DOHH2 (cell line): ENCODE results near the gene GSK3A.

ENCODE experiments used
- H3F3A ChIP-seq: fragments of 200-600 bp; sonication (generic), shearing (Covaris generic); 2 replicates; pipeline ENCODE4 v1.6.0; 2016; ENCODE audit warnings: antibody characterized with exemption, mild to moderate bottlenecking; ENCODE audit not compliant: control insufficient read depth, insufficient read depth
- H3K27ac ChIP-seq: fragments of 200-600 bp; sonication (generic); 2 replicates; pipeline ENCODE4 v1.5.1; 2014; ENCODE audit warnings: low read depth, mild to moderate bottlenecking, low read length, moderate library complexity
- H3K27me3 ChIP-seq: fragments of 200-600 bp; sonication (generic); 2 replicates; pipeline ENCODE4 v1.6.1; 2014; ENCODE audit warnings: mild to moderate bottlenecking, low read length, mixed read lengths; ENCODE audit not compliant: control insufficient read depth
- H3K36me3 ChIP-seq: fragments of 200-600 bp; sonication (generic); 2 replicates; pipeline ENCODE4 v1.6.1; 2014; ENCODE audit warnings: mild to moderate bottlenecking, low read length, moderate library complexity, mixed read lengths; ENCODE audit not compliant: control insufficient read depth
- H3K4me1 ChIP-seq: fragments of 200-600 bp; sonication (generic); 2 replicates; pipeline ENCODE4 v1.6.1; 2014; ENCODE audit warnings: mild to moderate bottlenecking, low read length, mixed read lengths; ENCODE audit not compliant: control insufficient read depth
- H3K4me2 ChIP-seq: fragments of 200-600 bp; sonication (generic); 2 replicates; pipeline ENCODE4 v1.6.0; 2014; ENCODE audit warnings: mild to moderate bottlenecking, low read length, moderate library complexity
- H3K4me3 ChIP-seq: fragments of 200-600 bp; sonication (generic); 2 replicates; pipeline ENCODE4 v1.5.1; 2014; ENCODE audit warnings: mild to moderate bottlenecking, low read length, mixed read lengths
- H3K79me2 ChIP-seq: fragments of 200-600 bp; sonication (generic); 2 replicates; pipeline ENCODE4 v1.6.1; 2014; ENCODE audit warnings: mild to moderate bottlenecking, low read length, mixed read lengths; ENCODE audit not compliant: control insufficient read depth
- H3K9me2 ChIP-seq: fragments of 200-600 bp; sonication (generic); replicated peaks from 2 replicates; pipeline ENCODE4 v1.6.1; 2014; ENCODE audit warnings: mild to moderate bottlenecking, low read length, mixed read lengths; ENCODE audit not compliant: control insufficient read depth
- H3K9me3 ChIP-seq: fragments of 200-600 bp; sonication (generic); 2 replicates; pipeline ENCODE4 v1.6.1; 2014; ENCODE audit warnings: antibody characterized with exemption, low read length, mixed read lengths; ENCODE audit not compliant: control insufficient read depth, insufficient read depth
- H4K20me1 ChIP-seq: fragments of 200-600 bp; sonication (generic); 2 replicates; pipeline ENCODE4 v1.6.0; 2014; ENCODE audit warnings: low read depth, mild to moderate bottlenecking, antibody characterized with exemption, low read length, moderate library complexity; ENCODE audit not compliant: control insufficient read depth, insufficient read depth
- CTCF ChIP-seq: fragments of 200-600 bp; sonication (generic); IDR thresholded peaks from one replicate; pipeline ENCODE4 v1.5.1; 2014; ENCODE audit warnings: antibody characterized with exemption, mild to moderate bottlenecking, low read depth, low read length; ENCODE audit not compliant: poor library complexity, severe bottlenecking
- EZH2phosphoT487 ChIP-seq: fragments of 200-600 bp; sonication (generic); IDR thresholded peaks from 2 replicates; pipeline ENCODE4 v1.6.1; 2017; ENCODE audit warnings: borderline replicate concordance, mild to moderate bottlenecking, antibody characterized with exemption, low read length, moderate library complexity, mixed read lengths

The GSK3A gene

GRCh38 chr19:42282819-42283187 is 40.4 kb upstream of the GSK3A start:
- H3K9me3 ChIP-seq, result no peaks in the 10 kb centered on the region
- H3K27me3 ChIP-seq, result no peaks in the 10 kb centered on the region
- H3K9me2 ChIP-seq, result no peaks in the 10 kb centered on the region
- TF ChIP-seq CTCF (no peak), EZH2phosphoT487 (no peak)
- peaks cover 21% of the 10 kb centered on the region for H3K36me3 ChIP-seq
- peak overlapping the region; percentile 99 for H3K4me2 ChIP-seq
- H4K20me1 ChIP-seq, result 0 out of 2 replicates have a peak, but pooled peaks cover 3% of the 10 kb centered on the region
- peaks cover 38% of the 10 kb centered on the region for H3K79me2 ChIP-seq
- peak overlapping the region; percentile 89 for H3K27ac ChIP-seq
- peaks cover 61% of the 10 kb centered on the region for H3K4me1 ChIP-seq
- H3K4me3 ChIP-seq, result peak overlapping the region; percentile 78
- peaks cover 12% of the 10 kb centered on the region for H3F3A ChIP-seq

- Histone ChIP-seq H3K27ac (peak overlapping the region; percentile 89), H3F3A (peaks cover 12% of the 10 kb centered on the region), H3K4me3 (peak overlapping the region; percentile 78), H3K4me2 (peak overlapping the region; percentile 99), H3K4me1 (peaks cover 61% of the 10 kb centered on the region), H3K79me2 (peaks cover 38% of the 10 kb centered on the region), H3K9me3 (no peaks in the 10 kb centered on the region), H3K36me3 (peaks cover 13% of the 10 kb centered on the region), H3K27me3 (no peaks in the 10 kb centered on the region), H4K20me1 (0 out of 2 replicates have a peak, but pooled peaks cover 3% of the 10 kb centered on the region), H3K9me2 (no peaks in the 10 kb centered on the region)
- TF ChIP-seq EZH2phosphoT487 (no peak), CTCF (no peak)
These were observed 39.7 kb upstream of the GSK3A start for GRCh38 chr19:42281827-42282762.

GRCh38 chr19:42281146-42281826 is 38.9 kb upstream of the GSK3A start:
- Histone ChIP-seq H3K4me2 (peak overlapping the region; percentile 99), H3K79me2 (peaks cover 33% of the 10 kb centered on the region)
- no peak for TF ChIP-seq EZH2phosphoT487
- no peak for TF ChIP-seq CTCF

More at GRCh38 chr19:42281146-42281826, 38.9 kb upstream of the GSK3A start:
- Histone ChIP-seq H4K20me1 (0 out of 2 replicates have a peak, but pooled peaks cover 3% of the 10 kb centered on the region), H3K4me3 (peak overlapping the region; percentile 78), H3F3A (peaks cover 12% of the 10 kb centered on the region), H3K27me3 (no peaks in the 10 kb centered on the region), H3K9me2 (no peaks in the 10 kb centered on the region), H3K4me1 (peaks cover 54% of the 10 kb centered on the region), H3K9me3 (no peaks in the 10 kb centered on the region), H3K27ac (peak overlapping the region; percentile 89), H3K36me3 (peaks cover 7% of the 10 kb centered on the region)
